HEK293 (cell line): ENCODE results near the gene FAM200B.

Source experiments
- BCL11B ChIP-seq: fragments of 450-650 bp; formaldehyde crosslinking; IDR thresholded peaks from 2 replicates; pipeline ENCODE4 v1.5.1; 2016; ENCODE audit warnings: low read depth, missing biosample characterization, missing genetic modification characterization
- EGR2 ChIP-seq: fragments of 450-650 bp; formaldehyde crosslinking; IDR thresholded peaks from 2 replicates; pipeline ENCODE4 v1.5.1; 2016; ENCODE audit warnings: low read depth, missing biosample characterization, missing genetic modification characterization
- HOXC10 ChIP-seq: sonication (generic); formaldehyde crosslinking; IDR thresholded peaks from 2 replicates; pipeline ENCODE4 v1.8.1; 2023; ENCODE audit warnings: mild to moderate bottlenecking, missing genetic modification reagents
- PRDM2 ChIP-seq: fragments of 450-650 bp; formaldehyde crosslinking; IDR thresholded peaks from 2 replicates; pipeline ENCODE4 v1.5.1; 2016; ENCODE audit warnings: missing biosample characterization, missing genetic modification characterization, borderline replicate concordance
- SETDB1 ChIP-seq: IDR thresholded peaks from one replicate; pipeline ENCODE4 v1.6.1; 2017; ENCODE audit warnings: mild to moderate bottlenecking, low read length, moderate library complexity, mixed read lengths; ENCODE audit not compliant: insufficient read length
- SP7 ChIP-seq: fragments of 450-650 bp; formaldehyde crosslinking; IDR thresholded peaks from 2 replicates; pipeline ENCODE4 v1.5.1; 2016; ENCODE audit warnings: missing biosample characterization, missing genetic modification characterization
- TCF7L2 ChIP-seq: IDR thresholded peaks from 2 replicates; pipeline ENCODE4 v1.6.1; 2011; ENCODE audit warnings: low read depth, mild to moderate bottlenecking, inconsistent platforms, low read length, moderate library complexity, borderline replicate concordance
- YY1 ChIP-seq: fragments of 450-650 bp; formaldehyde crosslinking; IDR thresholded peaks from 2 replicates; pipeline ENCODE4 v1.5.1; 2018; ENCODE audit warnings: missing biosample characterization, missing genetic modification characterization
- ZBTB17 ChIP-seq: fragments of 450-650 bp; formaldehyde crosslinking; IDR thresholded peaks from 2 replicates; pipeline ENCODE4 v1.5.1; 2016; ENCODE audit warnings: missing biosample characterization, missing genetic modification characterization
- ZBTB48 ChIP-seq: fragments of 450-650 bp; formaldehyde crosslinking; IDR thresholded peaks from 2 replicates; pipeline ENCODE4 v1.5.1; 2016; ENCODE audit warnings: missing biosample characterization, missing genetic modification characterization
- ZBTB6 ChIP-seq: fragments of 450-650 bp; formaldehyde crosslinking; IDR thresholded peaks from 2 replicates; pipeline ENCODE4 v1.5.1; 2017; ENCODE audit warnings: missing biosample characterization, missing genetic modification characterization
- ZFP37 ChIP-seq: fragments of 450-650 bp; formaldehyde crosslinking; IDR thresholded peaks from 2 replicates; pipeline ENCODE4 v1.5.1; 2016; ENCODE audit warnings: missing biosample characterization, missing genetic modification characterization
- ZNF121 ChIP-seq: fragments of 450-650 bp; formaldehyde crosslinking; IDR thresholded peaks from 2 replicates; pipeline ENCODE4 v1.5.1; 2016; ENCODE audit warnings: missing biosample characterization, missing genetic modification characterization
- ZNF223 ChIP-seq: fragments of 450-650 bp; formaldehyde crosslinking; IDR thresholded peaks from 2 replicates; pipeline ENCODE4 v1.5.1; 2016; ENCODE audit warnings: missing biosample characterization, missing genetic modification characterization
- ZNF280D ChIP-seq: fragments of 450-650 bp; formaldehyde crosslinking; IDR thresholded peaks from 2 replicates; pipeline ENCODE4 v1.5.1; 2016; ENCODE audit warnings: missing biosample characterization, missing genetic modification characterization
- ZNF518A ChIP-seq: fragments of 450-650 bp; formaldehyde crosslinking; conservative IDR thresholded peaks from 2 replicates; pipeline ENCODE4 v1.5.1; 2016; ENCODE audit warnings: low read depth, missing biosample characterization, missing genetic modification characterization
- ZNF530 ChIP-seq: fragments of 450-650 bp; formaldehyde crosslinking; IDR thresholded peaks from 2 replicates; pipeline ENCODE4 v1.5.1; 2016; ENCODE audit warnings: low read depth, missing biosample characterization, missing genetic modification characterization
- ZNF558 ChIP-seq: fragments of 450-650 bp; formaldehyde crosslinking; IDR thresholded peaks from 2 replicates; pipeline ENCODE4 v1.5.1; 2016; ENCODE audit warnings: missing biosample characterization, missing genetic modification characterization
- ZNF580 ChIP-seq: fragments of 450-650 bp; formaldehyde crosslinking; IDR thresholded peaks from 2 replicates; pipeline ENCODE4 v1.5.1; 2016; ENCODE audit warnings: missing biosample characterization, missing genetic modification characterization
- ZNF596 ChIP-seq: fragments of 450-650 bp; IDR thresholded peaks from 2 replicates; pipeline ENCODE4 v1.5.0; 2018; ENCODE audit warnings: missing biosample characterization, mild to moderate bottlenecking, missing genetic modification characterization, moderate library complexity
- ZNF626 ChIP-seq: fragments of 450-650 bp; sonication (Bioruptor Pico); formaldehyde crosslinking; IDR thresholded peaks from 2 replicates; pipeline ENCODE4 v1.5.1; 2018; ENCODE audit warnings: missing biosample characterization, missing genetic modification characterization, inconsistent platforms
- ZNF777 ChIP-seq: fragments of 450-650 bp; formaldehyde crosslinking; IDR thresholded peaks from 2 replicates; pipeline ENCODE4 v1.5.1; 2017; ENCODE audit warnings: missing biosample characterization, missing genetic modification characterization, borderline replicate concordance
- ZSCAN16 ChIP-seq: fragments of 450-650 bp; formaldehyde crosslinking; IDR thresholded peaks from 2 replicates; pipeline ENCODE4 v1.5.1; 2016; ENCODE audit warnings: missing biosample characterization, missing genetic modification characterization

Gene FAM200B

GRCh38 chr4:15681372-15682241, at the start of gene FAM200B (continued):
- 0 out of 2 replicates have a peak, but pooled peaks have one; percentile 15 for TF ChIP-seq ZBTB6 (tag by site-specific recombination)
- 0 out of 2 replicates have a peak, but pooled peaks have one; percentile 63 for TF ChIP-seq HOXC10
- no peak for TF ChIP-seq ZNF596
- TF ChIP-seq ZNF518A (tag by site-specific recombination), result peak; percentile 26; the same call in 1 of the 2 replicates
- no peak for TF ChIP-seq SETDB1
- peak; percentile 77 for TF ChIP-seq ZBTB17 (tag by site-specific recombination)
- TF ChIP-seq ZNF558 (tag by site-specific recombination), result no peak
- no peak for TF ChIP-seq ZNF530 (tag by site-specific recombination)
- TF ChIP-seq EGR2 (tag by site-specific recombination), result peak; percentile 58
- TF ChIP-seq ZNF223 (tag by site-specific recombination), result peak; percentile 85; the same call in 1 of the 2 replicates
- TF ChIP-seq ZNF280D (tag by site-specific recombination), result no peak
- TF ChIP-seq BCL11B (tag by site-specific recombination), result no peak
- 0 out of 2 replicates have a peak, but pooled peaks have one; percentile 49 for TF ChIP-seq ZNF580 (tag by site-specific recombination)
- TF ChIP-seq TCF7L2, result no peak
- TF ChIP-seq YY1 (tag by site-specific recombination), result no peak
- TF ChIP-seq PRDM2 (tag by site-specific recombination), result no peak
- peak; percentile 67 for TF ChIP-seq SP7 (tag by site-specific recombination)
- peak; percentile 80 for TF ChIP-seq ZBTB48
- peak; percentile 12; the same call in 1 of the 2 replicates for TF ChIP-seq ZFP37 (tag by site-specific recombination)
- TF ChIP-seq ZNF121, result no peak
- no peak for TF ChIP-seq ZNF777 (tag by site-specific recombination)
- no peak for TF ChIP-seq ZNF626 (tag by site-specific recombination)
- no peak for TF ChIP-seq ZSCAN16 (tag by site-specific recombination)
